CD14-positive monocyte (primary cell): ENCODE measurements around the gene CASP14. TPM values are rescaled to one million over a fixed set of nuclear protein-coding genes. Genes with fewer than 3 reads are reported as not detected.

Source experiments
- DNase-seq, 3 donors: peaks; one replicate each; pipeline ENCODE4 v3.0.0-alpha.2; 2011 to 2022
- H2AFZ ChIP-seq: 2 replicates; pipeline ENCODE4 v1.6.0; 2012; ENCODE audit warnings: mild to moderate bottlenecking, low read depth, low read length, inconsistent platforms; ENCODE audit not compliant: insufficient read depth, poor library complexity, severe bottlenecking
- H3K27ac ChIP-seq, 2 donors: 1 replicate in 1 of 2; 2 replicates in 1 of 2; pipeline ENCODE4 v1.5.1; 2012 to 2013; ENCODE audit warnings: low read length in 2 of 2, control low read depth in 1 of 2, inconsistent platforms in 1 of 2, low read depth in 1 of 2, mild to moderate bottlenecking in 1 of 2
- H3K27me3 ChIP-seq, 2 donors: one replicate each; pipeline versions ENCODE4 v1.6.0 to v1.6.1; 2011 to 2013; ENCODE audit warnings: low read length in 2 of 2; ENCODE audit not compliant: control insufficient read depth in 2 of 2, insufficient read depth in 2 of 2
- H3K36me3 ChIP-seq, 2 donors: replicated peaks in 1 of 2; 1 replicate in 1 of 2; 2 replicates in 1 of 2; pipeline versions ENCODE4 v1.5.1 to v1.6.1; 2012 to 2013; ENCODE audit warnings: low read length in 2 of 2, control low read depth in 1 of 2, inconsistent platforms in 1 of 2, mild to moderate bottlenecking in 1 of 2; ENCODE audit not compliant: insufficient read depth in 2 of 2, control insufficient read depth in 1 of 2
- H3K4me1 ChIP-seq, 2 donors: 1 replicate in 1 of 2; 2 replicates in 1 of 2; pipeline versions ENCODE4 v1.5.1 to v1.6.1; 2012 to 2013; ENCODE audit warnings: low read length in 2 of 2, control low read depth in 1 of 2, inconsistent platforms in 1 of 2, mild to moderate bottlenecking in 1 of 2, moderate library complexity in 1 of 2; ENCODE audit not compliant: insufficient read depth in 2 of 2, control insufficient read depth in 1 of 2
- H3K4me2 ChIP-seq: replicated peaks from 2 replicates; pipeline ENCODE3; 2012; ENCODE audit warnings: low read length, moderate library complexity, mild to moderate bottlenecking; ENCODE audit not compliant: poor library complexity, severe bottlenecking; ENCODE audit errors: extremely low read depth
- H3K4me3 ChIP-seq, 3 experiments: fragments of 200-600 bp in 1 of 3; sonication (generic) in 1 of 3; replicated peaks in 1 of 3; 1 replicate in 2 of 3; 2 replicates in 1 of 3; pipeline ENCODE4 v1.5.1; 2011 to 2013; ENCODE audit warnings: low read length in 3 of 3, mild to moderate bottlenecking in 3 of 3, control low read depth in 2 of 3, low read depth in 2 of 3, inconsistent platforms in 1 of 3, moderate library complexity in 1 of 3
- H3K79me2 ChIP-seq: 2 replicates; pipeline ENCODE4 v1.6.0; 2012; ENCODE audit warnings: mild to moderate bottlenecking, control low read depth, inconsistent platforms, low read length, moderate library complexity; ENCODE audit not compliant: insufficient read depth
- H3K9ac ChIP-seq: 2 replicates; pipeline ENCODE4 v1.6.0; 2017; ENCODE audit warnings: low read length, mild to moderate bottlenecking; ENCODE audit not compliant: insufficient read depth, poor library complexity, severe bottlenecking
- H3K9me3 ChIP-seq, 2 donors: replicated peaks in 1 of 2; 1 replicate in 1 of 2; 2 replicates in 1 of 2; pipeline versions ENCODE4 v1.5.1 to v1.6.1; 2012 to 2013; ENCODE audit warnings: low read length in 2 of 2, control low read depth in 1 of 2; ENCODE audit not compliant: control insufficient read depth in 1 of 2, insufficient read depth in 1 of 2
- H4K20me1 ChIP-seq: 2 replicates; pipeline ENCODE4 v1.6.0; 2012; ENCODE audit warnings: mild to moderate bottlenecking, low read length, control low read depth, moderate library complexity; ENCODE audit not compliant: insufficient read depth
- H3K27ac Mint-ChIP-seq, 7 donors: one replicate each; pipeline ENCODE4 v1.8.0; 2020; ENCODE audit warnings: mild to moderate bottlenecking in 7 of 7, mixed read lengths in 7 of 7, moderate library complexity in 6 of 7, inconsistent platforms in 2 of 7
- H3K27me3 Mint-ChIP-seq, 3 donors: one replicate each; pipeline ENCODE4 v1.8.0; 2021 to 2022; ENCODE audit warnings: low read depth in 3 of 3, mild to moderate bottlenecking in 3 of 3, mixed read lengths in 3 of 3, moderate library complexity in 3 of 3, inconsistent platforms in 1 of 3
- H3K36me3 Mint-ChIP-seq, 2 donors: one replicate each; pipeline ENCODE4 v1.8.0; 2020; ENCODE audit warnings: mixed read lengths in 2 of 2, inconsistent platforms in 1 of 2, mild to moderate bottlenecking in 1 of 2
- H3K4me1 Mint-ChIP-seq: one replicate; pipeline ENCODE4 v1.8.0; 2020; ENCODE audit warnings: mild to moderate bottlenecking, mixed read lengths
- H3K4me3 Mint-ChIP-seq, 2 donors: one replicate each; pipeline ENCODE4 v1.8.0; 2020; ENCODE audit warnings: mild to moderate bottlenecking in 2 of 2, mixed read lengths in 2 of 2, moderate library complexity in 1 of 2
- H3K9me3 Mint-ChIP-seq, 7 donors: one replicate each; pipeline ENCODE4 v1.8.0; 2020 to 2022; ENCODE audit warnings: mixed read lengths in 7 of 7, mild to moderate bottlenecking in 6 of 7, moderate library complexity in 6 of 7, inconsistent platforms in 2 of 7
- WGBS: methylation state at CpG from one replicate; pipeline ENCODE4 v1.1.5; 2013; ENCODE audit warnings: missing lambda C conversion rate; ENCODE audit not compliant: insufficient coverage; 5-methylcytosine and 5-hydroxymethylcytosine counted together
- intact Hi-C, 2 donors: fragments of 100-400 bp; cut with micrococcal nuclease; formaldehyde crosslinking; loops; one replicate each; pipeline versions ENCODE4 v1.15.0 to v1.15.1; 2023
- polyA plus RNA-seq, 3 donors: library from polyadenylated mRNA; depleted of rRNA in 1 of 3; unstranded in 2 of 3; stranded (reverse) in 1 of 3; fragments of 300-500 nt in 2 of 3; fragments of >200 nt in 1 of 3; fragmentation: Illumina TruSeq in 2 of 3; gene quantifications; 1 replicate in 2 of 3; 2 replicates in 1 of 3; pipeline ENCODE4 v1.2.3, GENCODE V29; 2012 to 2021
- TF ChIP-seq, protein P1 (sequence below): fragments of 200-600 bp; IDR thresholded peaks from one replicate; pipeline ENCODE4 v1.8.0; 2022; ENCODE audit warnings: antibody characterized with exemption, mild to moderate bottlenecking

The CASP14 gene
- polyA plus RNA-seq, 3 donors, result not detected

DNA sequence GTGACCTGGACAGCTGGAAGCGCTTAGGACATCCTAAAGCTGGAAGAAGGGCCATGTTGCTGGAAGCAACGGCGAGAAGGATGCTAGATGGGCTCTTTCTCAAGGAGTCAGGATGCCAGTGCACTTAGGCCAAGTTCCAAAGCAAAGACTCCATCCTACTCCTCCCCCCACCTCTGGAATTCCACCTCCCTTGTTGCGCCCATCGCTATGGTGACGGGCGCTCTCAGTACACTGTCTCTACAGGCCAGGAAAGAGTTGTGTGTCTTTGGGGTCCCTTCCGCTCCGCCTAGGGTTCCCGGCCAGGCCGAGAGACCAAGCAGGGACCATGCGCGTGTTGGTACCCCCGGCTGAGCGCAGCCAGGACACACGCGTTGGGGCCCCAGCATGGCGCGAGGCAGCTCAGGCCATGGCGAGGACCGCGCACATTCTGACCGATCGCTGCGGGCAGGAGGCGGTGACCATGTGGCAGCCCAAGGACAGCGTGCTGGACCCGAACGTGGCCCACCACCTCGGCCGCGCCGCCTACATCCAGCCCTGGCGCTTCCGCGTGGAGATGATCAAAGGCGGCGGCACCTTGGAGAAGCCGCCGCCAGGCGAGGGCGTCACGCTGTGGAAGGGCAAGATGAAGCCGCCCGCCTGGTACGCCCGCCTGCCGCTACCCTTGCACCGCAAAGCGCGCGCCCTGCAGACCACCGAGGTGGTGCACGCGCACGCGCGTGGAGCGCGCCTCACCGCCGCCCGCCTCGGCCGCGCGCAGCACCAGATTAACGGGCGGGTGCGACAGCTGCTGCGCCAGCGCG, 38.6 kb upstream of the CASP14 start:
- no peak overlapping the region for H3K27ac Mint-ChIP-seq
- H3K4me1 Mint-ChIP-seq, result no peaks in the 10 kb centered on the region
- WGBS, result 8% methylated on average over 69 of the region's 73 CpGs
- no peaks in the 10 kb centered on the region for H3K36me3 ChIP-seq
- H3K79me2 ChIP-seq, result no peaks in the 10 kb centered on the region
- H3K4me3 ChIP-seq, result no peak overlapping the region
- H3K9me3 ChIP-seq, result no peaks in the 10 kb centered on the region
- peaks cover 30 to 40% (median 34%) of the 10 kb centered on the region in 3 donors for H3K27me3 Mint-ChIP-seq
- peaks cover 0 to 2% of the 10 kb centered on the region in 2 donors for H3K36me3 Mint-ChIP-seq
- intact Hi-C loops, result no loop called here
- peaks cover 0 to 35% of the 10 kb centered on the region in 2 donors for H3K27me3 ChIP-seq
- no peak overlapping the region for H2AFZ ChIP-seq
- H3K27ac ChIP-seq, result no peak overlapping the region
- TF ChIP-seq, protein P1, sequence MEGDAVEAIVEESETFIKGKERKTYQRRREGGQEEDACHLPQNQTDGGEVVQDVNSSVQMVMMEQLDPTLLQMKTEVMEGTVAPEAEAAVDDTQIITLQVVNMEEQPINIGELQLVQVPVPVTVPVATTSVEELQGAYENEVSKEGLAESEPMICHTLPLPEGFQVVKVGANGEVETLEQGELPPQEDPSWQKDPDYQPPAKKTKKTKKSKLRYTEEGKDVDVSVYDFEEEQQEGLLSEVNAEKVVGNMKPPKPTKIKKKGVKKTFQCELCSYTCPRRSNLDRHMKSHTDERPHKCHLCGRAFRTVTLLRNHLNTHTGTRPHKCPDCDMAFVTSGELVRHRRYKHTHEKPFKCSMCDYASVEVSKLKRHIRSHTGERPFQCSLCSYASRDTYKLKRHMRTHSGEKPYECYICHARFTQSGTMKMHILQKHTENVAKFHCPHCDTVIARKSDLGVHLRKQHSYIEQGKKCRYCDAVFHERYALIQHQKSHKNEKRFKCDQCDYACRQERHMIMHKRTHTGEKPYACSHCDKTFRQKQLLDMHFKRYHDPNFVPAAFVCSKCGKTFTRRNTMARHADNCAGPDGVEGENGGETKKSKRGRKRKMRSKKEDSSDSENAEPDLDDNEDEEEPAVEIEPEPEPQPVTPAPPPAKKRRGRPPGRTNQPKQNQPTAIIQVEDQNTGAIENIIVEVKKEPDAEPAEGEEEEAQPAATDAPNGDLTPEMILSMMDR, result no peak
- H3K4me2 ChIP-seq, result no peak overlapping the region
- H3K9me3 Mint-ChIP-seq, result peaks cover 0 to 8% (median 0%) of the 10 kb centered on the region in 7 donors
- H3K4me3 Mint-ChIP-seq, result peak overlapping the region in 1 of 2 donors; percentile 71
- no peaks in the 10 kb centered on the region for H3K4me1 ChIP-seq
- H4K20me1 ChIP-seq, result no peaks in the 10 kb centered on the region
- H3K9ac ChIP-seq, result no peak overlapping the region
- DNase-seq, result no peak

DNA sequence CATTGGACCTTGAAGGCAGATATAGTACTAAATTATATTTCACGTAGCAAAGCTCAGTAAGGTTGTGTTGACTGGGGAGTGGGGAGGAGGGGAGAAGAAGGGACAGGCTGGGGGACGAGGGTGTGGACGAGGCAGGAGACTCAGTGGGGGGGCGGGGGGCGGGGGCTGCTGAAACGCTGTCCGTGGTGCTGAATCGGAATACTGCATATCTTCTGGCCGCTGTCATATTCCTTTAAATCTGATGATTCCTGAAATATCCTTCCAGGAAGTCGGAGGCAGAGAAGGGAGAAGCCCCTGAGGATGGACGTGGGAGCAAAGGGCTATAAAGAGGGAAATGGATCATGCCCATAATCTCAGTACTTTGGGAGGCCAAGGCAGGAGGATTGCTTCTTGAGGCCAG, 34.7 kb upstream of the CASP14 start:
- no peaks in the 10 kb centered on the region for H3K4me1 ChIP-seq
- no peaks in the 10 kb centered on the region for H3K36me3 ChIP-seq
- DNase-seq, result no peak
- Mint-ChIP-seq H3K4me3 (peak overlapping the region in 1 of 2 donors; percentile 35), H3K27ac (no peak overlapping the region), H3K4me1 (no peaks in the 10 kb centered on the region), H3K27me3 (peaks cover 31 to 46% (median 37%) of the 10 kb centered on the region in 3 donors), H3K9me3 (peaks cover 0 to 8% (median 0%) of the 10 kb centered on the region in 7 donors), H3K36me3 (peaks cover 0 to 2% of the 10 kb centered on the region in 2 donors)
- intact Hi-C loops, result no loop called here
- no peak overlapping the region for H3K9ac ChIP-seq
- peaks cover 0 to 32% of the 10 kb centered on the region in 2 donors for H3K27me3 ChIP-seq
- no peak overlapping the region for H3K27ac ChIP-seq
- no peak overlapping the region for H3K4me2 ChIP-seq
- no peak overlapping the region for H3K4me3 ChIP-seq
- 20% methylated on average over 4 of the region's 11 CpGs for WGBS
- TF ChIP-seq, protein P1, result no peak
- no peak overlapping the region for H2AFZ ChIP-seq
- no peaks in the 10 kb centered on the region for H4K20me1 ChIP-seq
- no peaks in the 10 kb centered on the region for H3K79me2 ChIP-seq
- H3K9me3 ChIP-seq, result no peaks in the 10 kb centered on the region
